ENCODE measurements around the gene CD163.
"Not testable (repeated sequence)": the region's sequence is repeated elsewhere in the genome, so short reads cannot be mapped to it uniquely, and the experiment has no call there.

Gene CD163

DNA sequence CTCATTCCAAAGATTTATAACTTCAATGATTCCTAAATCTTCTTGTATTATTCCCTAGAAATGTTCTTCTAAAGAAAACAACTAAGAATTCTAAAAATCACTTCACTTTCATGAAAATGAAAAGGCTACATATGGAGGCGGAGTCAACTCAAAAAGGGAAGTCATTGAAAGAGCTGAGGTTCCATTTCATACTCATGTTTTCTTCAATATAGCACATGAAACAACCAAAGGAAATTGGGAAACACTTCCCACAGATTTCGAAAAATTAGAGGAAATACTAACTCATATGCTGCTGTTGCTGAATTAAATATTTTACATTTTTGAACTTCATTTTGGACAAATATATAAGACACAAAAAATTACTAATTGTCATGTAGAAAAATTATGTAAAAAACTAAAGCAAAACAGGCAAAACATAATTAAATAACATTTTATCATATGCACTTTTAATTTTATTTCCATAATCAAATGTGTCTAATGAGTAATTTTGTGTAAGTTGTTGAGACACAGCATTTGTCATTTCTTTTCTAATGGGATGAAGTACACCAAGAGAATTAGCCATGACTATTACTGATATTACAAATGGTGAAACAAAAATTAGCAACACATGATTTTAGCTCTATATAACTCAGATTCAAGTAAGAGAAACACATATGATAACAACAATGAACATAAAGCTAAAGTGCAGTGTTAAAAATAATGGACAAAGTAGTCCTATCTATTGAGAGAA is at the start of gene CD163:
Gene CD163 (minus strand): TSS at position 92 of the 730 bp plus-strand sequence. CDS start 87 bp downstream, at position 5.
- in situ Hi-C loops (cut with MboI; ENCODE audit: low sequenced_read_pairs): no loop called here

DNA sequence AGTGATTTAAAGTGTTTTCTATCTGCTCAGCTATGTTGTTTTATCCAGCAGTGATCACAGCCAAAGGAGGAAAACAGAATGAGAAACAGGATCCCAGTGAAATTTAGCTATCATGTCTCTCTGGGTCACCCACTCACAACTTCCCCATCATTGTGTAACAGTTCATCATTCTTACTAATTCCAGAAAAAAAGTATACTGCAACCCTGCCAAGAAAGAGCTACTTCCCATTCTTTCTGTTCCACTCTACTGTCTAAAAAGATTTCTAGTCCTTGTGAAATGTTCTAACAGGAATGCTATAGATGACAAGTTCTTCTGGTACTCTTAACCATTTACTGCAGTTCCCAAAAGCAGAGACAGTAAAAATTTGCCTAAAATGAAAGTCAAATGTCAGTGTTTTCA is 39.2 kb upstream of the CD163 start:
- in situ Hi-C loops (cut with MboI; ENCODE audit: low sequenced_read_pairs): no loop called here

DNA sequence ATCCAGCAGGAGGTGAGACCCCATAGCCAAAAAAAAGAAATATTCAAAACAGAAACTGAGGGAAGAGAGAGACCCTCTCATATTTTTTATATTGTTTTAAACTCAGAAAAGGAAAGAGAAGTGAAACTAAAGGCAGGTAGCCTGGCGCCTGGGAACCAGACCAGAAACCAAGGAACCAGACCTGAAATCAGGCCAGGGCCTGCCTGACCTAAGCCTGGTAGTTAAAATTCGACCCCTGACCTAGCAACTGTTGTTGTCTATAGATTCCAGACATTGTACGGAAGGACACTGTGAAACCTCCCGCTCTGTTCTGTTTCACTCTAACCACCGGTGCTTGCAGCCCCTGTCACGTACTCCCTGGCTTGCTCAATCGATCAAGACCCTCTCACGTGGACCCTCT is 38.5 kb upstream of the CD163 start:
- in situ Hi-C loops (cut with MboI; ENCODE audit: low sequenced_read_pairs): no loop called here

DNA sequence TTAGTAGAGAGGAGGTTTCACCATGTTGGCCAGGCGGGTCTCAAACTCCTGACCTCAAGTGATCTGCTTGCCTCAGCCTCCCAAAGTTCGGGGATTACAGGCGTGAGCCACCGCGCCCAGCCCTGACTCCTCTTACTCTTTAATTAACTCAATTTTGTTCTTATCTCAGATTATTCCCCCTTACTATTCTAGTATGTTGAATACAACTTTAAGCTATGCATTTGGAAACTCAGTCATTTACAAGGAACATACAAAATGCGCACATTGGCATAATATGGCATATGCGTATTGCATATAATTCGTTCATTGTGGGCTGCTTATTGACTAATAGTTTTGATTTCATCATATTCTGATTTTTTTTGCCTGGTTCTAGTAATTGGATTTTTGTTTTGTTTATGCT is 10.8 kb upstream of the CD163 start:
- in situ Hi-C loops (cut with MboI; ENCODE audit: low sequenced_read_pairs): no loop called here

DNA sequence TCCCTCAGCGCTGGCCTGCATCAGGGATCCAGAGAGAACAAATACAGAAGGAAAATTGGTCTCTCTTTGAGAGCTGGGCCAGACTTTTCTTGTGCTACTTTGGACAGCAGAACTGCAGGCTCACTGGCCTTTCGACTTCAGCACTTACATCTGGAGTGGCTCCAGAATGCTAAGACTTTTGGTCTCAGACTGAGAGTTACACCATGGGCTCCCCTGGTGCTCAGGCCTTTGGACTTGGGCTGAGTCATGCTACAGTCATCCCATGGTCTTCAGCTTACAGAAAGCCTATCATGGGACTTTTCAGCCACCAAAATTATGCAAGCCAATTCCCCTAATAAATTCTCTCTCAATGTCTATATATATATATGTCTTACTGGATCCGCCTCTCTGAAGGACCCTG is 9.0 kb upstream of the CD163 start:
- in situ Hi-C loops (cut with MboI; ENCODE audit: low sequenced_read_pairs): no loop called here

DNA sequence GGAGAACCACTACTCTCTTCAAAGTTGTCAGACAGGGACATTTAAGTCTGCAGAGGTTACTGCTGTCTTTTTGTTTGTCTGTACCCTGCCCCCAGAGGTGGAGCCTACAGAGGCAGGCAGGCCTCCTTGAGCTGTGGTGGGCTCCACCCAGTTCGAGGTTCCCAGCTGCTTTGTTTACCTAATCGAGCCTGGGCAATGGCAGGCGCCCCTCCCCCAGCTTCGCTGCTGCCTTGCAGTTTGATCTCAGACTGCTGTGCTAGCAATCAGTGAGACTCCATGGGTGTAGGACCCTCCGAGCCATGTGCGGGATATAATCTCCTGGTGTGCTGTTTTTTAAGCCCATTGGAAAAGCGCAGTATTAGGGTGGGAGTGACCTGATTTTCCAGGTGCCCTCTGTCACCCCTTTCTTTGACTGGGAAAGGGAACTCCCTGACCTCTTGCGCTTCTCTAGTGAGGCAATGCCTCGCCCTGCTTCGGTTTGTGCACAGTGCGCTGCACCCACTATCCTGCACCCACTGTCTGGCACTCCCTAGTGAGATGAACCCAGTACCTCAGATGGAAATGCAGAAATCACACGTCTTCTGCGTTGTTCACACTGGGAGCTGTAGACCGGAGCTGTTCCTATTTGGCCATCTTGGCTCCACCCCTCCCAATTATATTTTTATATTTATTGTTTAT is 6.4 kb upstream of the CD163 start:
- in situ Hi-C loops (cut with MboI; ENCODE audit: low sequenced_read_pairs): not testable (repeated sequence)

DNA sequence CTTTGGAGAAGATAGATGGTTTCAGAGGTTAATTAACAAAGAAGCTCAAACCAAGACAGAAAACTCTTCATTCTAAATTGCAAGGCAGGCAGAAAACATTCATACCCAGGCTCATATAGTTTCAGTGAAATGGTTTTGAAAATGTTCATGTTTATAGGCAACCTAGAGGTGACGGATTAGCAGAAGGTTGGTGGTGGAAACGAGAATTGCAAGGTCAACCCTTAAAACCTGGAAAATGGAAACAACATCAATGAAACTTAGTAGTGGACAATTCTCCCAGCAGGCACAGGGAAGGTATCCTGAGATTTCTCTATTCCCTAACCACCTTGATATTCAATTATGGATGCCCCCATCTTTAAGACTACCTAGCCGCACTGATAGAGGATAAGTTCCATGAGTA is 965 bp downstream of the CD163 start:
- in situ Hi-C loops (cut with MboI; ENCODE audit: low sequenced_read_pairs): no loop called here

DNA sequence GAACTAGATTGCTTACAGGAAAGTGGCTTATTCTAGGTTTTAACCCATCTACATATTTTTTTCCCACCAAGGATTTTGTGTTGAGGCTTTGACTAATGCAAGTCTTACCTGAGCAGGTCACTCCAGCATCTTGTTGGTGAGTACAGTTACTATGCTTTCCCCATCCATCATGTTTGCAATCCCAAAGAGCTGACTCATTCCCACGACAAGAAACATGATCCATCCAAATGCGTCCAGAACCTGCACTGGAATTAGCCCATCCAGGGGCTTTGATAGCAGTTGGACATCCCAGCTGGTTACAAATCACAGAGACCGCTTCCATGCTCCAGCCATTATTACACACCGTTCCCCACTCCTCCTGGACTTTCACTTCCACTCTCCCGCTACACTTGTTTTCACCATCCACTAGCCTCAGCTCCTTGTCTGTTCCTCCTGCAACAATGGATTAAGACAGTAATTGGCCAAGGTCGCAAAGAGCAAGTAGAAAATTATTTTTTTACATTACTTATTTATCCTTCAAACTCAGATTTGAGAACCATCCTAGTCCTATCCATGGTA is 2.5 kb downstream of the CD163 start:
- in situ Hi-C loops (cut with MboI; ENCODE audit: low sequenced_read_pairs): no loop called here

DNA sequence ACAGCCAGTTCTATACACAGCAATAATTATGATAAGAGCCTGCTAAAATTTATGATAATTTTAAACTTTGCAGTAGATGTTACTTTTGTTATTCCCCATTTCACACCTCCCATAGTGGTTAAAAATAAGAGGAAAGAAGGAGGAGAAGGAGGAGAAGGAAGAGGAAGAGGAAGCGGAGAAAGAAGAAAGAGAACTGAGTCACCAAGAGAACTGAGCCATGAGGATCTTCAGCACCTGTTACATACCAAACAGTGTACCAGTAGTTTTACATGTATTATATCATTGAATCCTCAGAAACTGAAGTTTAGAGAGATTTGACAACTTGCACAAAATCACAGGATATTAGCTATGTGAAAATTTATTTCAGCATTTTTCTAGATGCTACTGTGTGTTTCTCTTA is 3.9 kb downstream of the CD163 start:
- in situ Hi-C loops (cut with MboI; ENCODE audit: low sequenced_read_pairs): no loop called here

DNA sequence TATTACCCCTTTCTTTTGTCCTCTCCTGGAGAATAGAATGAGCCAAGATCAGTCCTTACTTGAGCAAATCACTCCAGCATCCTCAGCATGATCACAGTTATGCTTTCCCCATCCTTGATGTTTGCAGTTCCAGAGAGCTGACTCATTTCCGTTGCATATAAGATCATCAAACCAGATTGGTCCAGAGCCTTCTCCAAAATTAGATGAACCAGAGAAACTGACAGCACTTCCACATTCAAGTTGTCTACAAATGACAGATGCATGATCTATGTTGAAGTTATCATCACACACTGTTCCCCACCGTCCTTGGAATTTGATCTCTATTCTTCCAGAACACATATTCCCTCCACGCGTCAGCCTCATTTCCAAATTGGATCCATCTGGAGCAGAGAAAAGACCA is 4.8 kb downstream of the CD163 start:
- in situ Hi-C loops (cut with MboI; ENCODE audit: low sequenced_read_pairs): no loop called here

DNA sequence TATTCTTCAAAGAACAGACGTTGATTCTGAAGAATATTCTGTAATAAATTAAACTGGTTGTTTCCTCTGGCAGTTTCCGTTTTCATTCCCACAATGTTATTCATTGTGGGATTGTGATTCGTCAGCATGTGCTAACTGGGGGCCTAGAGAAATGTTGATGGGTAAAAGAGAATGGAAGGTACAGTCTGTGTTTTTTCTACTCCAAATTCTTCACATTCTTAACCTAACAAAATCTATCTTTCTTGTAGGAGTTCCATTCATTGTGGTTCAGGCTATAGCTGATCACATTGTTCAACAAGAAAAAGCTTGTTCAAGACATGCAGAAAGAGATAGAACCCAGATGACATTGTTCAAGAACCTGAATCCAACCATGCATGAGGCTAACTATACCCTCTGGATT is 5.9 kb downstream of the CD163 start:
- in situ Hi-C loops (cut with MboI; ENCODE audit: low sequenced_read_pairs): no loop called here

DNA sequence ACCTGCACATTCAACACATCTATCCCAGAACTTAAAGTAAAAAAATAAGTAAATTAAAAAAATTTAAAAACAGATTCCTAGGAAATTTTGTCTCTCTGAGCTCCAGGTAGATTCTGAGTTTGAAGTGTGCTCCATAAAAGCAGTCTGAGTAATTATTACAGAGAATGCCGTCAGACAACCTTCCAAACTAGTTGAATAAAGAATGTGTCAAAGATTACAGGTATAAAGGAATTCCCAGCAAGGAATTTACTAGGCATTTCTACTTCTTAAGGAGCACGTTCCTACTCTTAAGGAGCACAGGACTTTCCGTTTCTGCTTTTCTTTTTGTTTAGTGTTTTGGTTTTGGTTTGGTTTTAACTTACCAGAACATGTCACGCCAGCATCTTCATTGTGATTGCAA is 7.1 kb downstream of the CD163 start:
- in situ Hi-C loops (cut with MboI; ENCODE audit: low sequenced_read_pairs): no loop called here

DNA sequence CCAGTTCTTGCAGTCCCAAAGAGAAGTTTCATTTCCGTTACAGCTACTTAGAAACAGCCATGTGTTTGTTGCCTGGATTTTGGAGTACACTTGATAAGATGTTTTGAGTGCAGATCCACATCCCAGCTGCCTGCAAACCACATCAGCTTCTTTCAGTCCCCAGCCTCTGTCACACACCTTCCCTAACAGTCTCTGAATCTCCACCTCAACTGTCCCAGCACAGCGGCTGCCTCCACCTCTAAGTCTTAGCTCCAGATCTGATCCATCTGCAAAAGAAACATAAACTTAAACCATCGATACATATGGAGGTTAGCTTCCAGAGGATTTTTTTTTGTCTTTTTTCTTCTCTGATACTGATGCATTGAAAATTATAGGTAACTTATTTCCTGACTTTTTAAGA is 8.4 kb downstream of the CD163 start:
- in situ Hi-C loops (cut with MboI; ENCODE audit: low sequenced_read_pairs): no loop called here

DNA sequence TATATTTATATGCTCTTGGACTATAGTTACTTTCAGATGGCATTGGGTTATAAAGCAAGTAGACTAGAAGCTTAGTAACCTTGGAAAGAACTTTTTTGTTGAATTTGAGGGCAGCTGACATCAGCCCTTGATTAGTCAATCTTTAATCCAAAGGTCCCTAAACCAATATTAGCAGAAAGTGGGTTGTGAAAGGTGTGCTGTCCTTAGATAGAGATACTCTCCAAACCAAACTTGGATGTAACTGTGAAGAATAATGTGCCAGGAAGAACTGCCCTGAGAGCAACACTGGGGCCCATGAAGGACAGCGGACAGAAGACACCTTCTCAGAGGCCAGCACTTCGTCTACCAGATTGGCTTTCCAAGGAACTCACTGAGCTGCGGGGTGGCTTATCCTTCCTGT is 10.6 kb downstream of the CD163 start:
- in situ Hi-C loops (cut with MboI; ENCODE audit: low sequenced_read_pairs): no loop called here

DNA sequence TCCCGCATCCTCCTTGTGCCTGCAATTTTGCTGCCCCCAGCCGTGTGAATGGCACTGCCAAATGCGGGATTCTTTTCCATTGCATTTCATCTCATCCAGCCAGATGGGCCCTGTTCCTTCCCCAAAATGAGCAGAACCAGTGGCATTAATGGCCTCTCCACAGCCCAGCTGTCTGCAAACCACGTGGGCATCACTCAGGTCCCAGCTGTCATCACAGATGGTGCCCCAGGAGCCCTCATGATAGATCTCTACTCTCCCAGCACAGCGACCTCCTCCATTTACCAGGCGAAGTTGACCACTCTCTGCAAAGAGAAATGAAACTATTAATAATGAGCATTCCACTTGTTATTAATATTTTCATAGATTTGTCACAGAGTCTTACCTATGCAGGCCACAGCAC is 17.1 kb downstream of the CD163 start:
- in situ Hi-C loops (cut with MboI; ENCODE audit: low sequenced_read_pairs): no loop called here

DNA sequence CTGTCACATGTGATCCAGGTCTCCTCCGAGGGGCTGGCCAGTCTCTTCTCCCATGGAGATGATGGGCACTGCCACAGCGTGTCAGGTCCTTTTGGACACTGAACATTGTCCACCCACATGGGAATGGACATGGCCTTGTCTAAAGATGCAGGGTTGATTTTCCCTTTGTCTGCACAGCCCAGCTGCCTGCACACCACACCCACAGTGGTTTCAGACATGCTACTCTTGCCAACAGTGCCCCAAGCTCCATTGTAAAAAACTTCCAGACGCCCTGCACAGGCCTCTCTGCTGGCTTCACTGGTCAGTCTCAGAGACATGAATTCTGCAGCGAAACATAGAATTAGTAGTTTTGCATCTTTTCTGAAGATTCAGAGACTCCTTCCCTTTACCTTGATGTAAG is 18.5 kb downstream of the CD163 start:
- in situ Hi-C loops (cut with MboI; ENCODE audit: low sequenced_read_pairs): no loop called here

DNA sequence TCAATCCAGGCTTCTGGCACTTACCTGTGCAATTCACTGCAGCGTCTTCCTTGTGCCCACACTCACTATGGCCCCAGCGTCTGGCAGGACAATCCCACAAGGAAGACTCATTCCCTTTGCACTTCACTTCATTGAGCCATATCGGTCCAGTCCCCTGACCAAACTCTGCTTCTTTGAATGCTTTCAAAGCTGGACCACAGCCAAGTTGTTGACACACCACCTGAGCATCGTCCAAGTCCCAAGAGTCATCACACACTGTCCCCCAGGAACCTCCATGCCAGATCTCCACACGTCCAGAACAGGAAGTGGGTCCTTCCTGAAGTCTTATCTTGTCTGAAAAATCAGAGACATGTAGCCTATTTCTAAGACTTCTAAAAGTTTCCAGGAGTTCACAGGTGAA is 20.2 kb downstream of the CD163 start:
- in situ Hi-C loops (cut with MboI; ENCODE audit: low sequenced_read_pairs): no loop called here

DNA sequence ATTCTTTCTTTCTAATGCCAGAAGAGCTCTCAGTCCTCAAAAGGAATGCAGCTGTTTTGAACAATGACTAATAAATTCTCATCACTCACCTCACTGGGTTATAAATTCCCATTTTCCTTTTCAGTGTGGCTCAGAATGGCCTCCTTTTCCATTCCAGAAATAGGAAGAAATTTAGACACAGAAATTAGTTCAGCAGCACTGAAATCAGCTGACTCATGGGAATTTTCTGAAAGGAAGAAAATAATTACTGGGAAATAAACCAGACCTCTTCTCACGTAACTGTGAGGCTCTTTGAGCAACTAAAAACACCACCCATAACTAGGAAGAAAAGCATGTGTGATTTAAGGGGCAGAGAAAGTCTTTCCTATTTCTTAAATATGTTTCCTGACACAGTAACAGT is 23.8 kb downstream of the CD163 start:
- in situ Hi-C loops (cut with MboI; ENCODE audit: low sequenced_read_pairs): no loop called here

DNA sequence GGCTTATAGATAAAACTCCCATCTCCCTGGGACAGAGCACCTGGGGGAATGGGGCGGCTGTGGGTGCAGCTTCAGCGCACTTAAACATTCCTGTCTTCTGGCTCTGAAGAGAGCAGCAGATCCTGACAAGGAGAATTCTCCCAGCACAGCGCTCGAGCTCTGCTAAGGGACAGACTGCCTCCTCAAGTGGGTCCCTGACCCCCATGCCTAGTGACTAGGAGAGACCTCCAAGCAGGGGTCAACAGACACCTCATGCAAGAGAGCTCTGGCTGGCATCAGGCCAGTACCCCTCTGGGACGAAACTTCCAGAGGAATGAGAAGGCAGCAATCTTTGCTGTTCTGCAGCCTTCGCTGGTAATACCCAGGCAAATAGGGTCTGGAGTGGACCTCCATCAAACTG is 31.5 kb downstream of the CD163 start:
- in situ Hi-C loops (cut with MboI; ENCODE audit: low sequenced_read_pairs): no loop called here

DNA sequence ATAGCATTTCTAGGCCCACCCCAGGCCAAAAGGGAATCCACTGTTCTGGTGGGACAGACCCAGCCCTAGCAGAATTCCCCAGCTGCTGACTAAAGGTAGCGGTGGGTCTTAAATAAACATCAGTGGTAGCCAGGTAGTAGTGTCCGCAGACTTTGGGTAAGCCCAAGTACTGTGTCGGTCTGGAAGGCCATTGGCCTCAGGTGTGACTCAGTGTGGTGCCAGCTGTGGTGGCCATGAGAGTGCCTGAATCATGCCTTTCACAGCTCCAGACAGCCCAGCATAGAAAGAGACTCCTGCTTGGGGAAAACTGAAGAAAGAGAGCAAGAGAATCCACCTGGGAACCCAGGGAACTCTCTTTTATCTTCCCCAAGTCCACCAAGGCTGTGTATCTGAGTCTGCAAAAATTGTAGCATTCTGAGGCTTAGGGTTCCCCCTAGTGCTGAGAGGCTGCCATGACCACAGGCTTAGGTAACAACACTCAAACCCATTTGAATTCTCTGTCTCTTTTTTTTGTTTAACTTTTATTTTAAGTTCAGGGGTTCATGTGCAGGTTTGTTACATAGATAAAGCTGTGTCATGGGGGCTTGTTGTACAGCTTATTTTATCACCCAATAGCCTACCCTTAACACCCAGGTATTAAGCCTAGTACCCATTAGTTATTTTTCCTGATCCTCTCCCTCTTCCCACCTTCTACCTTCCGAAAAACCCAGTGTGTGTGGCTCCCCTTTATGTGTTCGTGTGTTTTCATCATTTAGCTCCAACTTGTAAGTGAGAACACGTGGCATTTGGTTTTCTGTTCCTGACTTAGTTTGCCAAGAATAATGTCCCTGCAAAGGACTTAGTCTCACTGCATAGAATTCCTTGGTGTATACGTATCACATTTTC is 43.0 kb downstream of the CD163 start:
- in situ Hi-C loops (cut with MboI; ENCODE audit: low sequenced_read_pairs): loop anchor here (5.0 kb wide), 1 partner anchor 238 kb away; no protein-coding TSS in a partner anchor

DNA sequence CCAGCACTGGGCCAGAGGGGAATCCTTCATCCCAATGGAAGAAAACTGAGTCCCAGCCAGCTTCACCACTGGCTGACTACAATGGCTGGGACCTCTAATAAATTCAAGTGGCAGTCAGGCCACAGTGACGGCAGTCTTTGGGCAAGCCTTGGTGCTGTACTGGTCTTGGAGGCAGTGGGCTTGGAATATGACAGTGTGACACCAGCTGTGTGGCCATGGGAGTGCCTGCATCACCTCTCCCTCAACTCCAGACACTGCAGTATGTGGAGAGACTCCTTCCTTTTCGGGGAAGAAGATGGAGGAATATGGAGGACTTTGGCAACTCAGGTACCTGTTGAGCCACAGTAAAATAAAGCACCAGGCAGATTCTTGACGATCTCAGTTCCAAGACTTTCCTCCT is 43.6 kb downstream of the CD163 start:
- in situ Hi-C loops (cut with MboI; ENCODE audit: low sequenced_read_pairs): loop anchor here (5.0 kb wide), 1 partner anchor 238 kb away; no protein-coding TSS in a partner anchor
